NCI-H345 (cell line): ENCODE data around the gene FOSL1.

Experiments
- DNase-seq: peaks from one replicate; lab custom pipeline; 2025; lab: John Stamatoyannopoulos, UW

The FOSL1 gene

GRCh38 chr11:65900125-65900898 is at the start of gene FOSL1:
FOSL1 (minus strand) TSS chr11:65900388; CDS start chr11:65900339, 49 bp downstream.
- peak; percentile 82 for DNase-seq

- no peak for DNase-seq
These were observed 47.5 kb upstream of the FOSL1 start for GRCh38 chr11:65947603-65948125.

- no peak for DNase-seq
These were observed 46.9 kb upstream of the FOSL1 start for GRCh38 chr11:65947133-65947532.

GRCh38 chr11:65946655-65947054 is 46.5 kb upstream of the FOSL1 start:
- DNase-seq: no peak

- no peak for DNase-seq
These were observed 45.9 kb upstream of the FOSL1 start for GRCh38 chr11:65945941-65946558.

GRCh38 chr11:65945430-65945911 is 45.3 kb upstream of the FOSL1 start, which contains the start of gene TSGA10IP:
TSGA10IP (plus strand) TSS chr11:65945480; CDS start chr11:65945676, 196 bp downstream.
- no peak for DNase-seq

GRCh38 chr11:65944767-65945166 is 44.6 kb upstream of the FOSL1 start:
- no peak for DNase-seq

- no peak for DNase-seq
These were observed 44.0 kb upstream of the FOSL1 start for GRCh38 chr11:65944191-65944590.

- DNase-seq: no peak
These were observed 42.3 kb upstream of the FOSL1 start for GRCh38 chr11:65942531-65942930.

GRCh38 chr11:65941720-65942310 is 41.6 kb upstream of the FOSL1 start:
- no peak for DNase-seq

- no peak for DNase-seq
These were observed 37.6 kb upstream of the FOSL1 start for GRCh38 chr11:65937766-65938165.

GRCh38 chr11:65934014-65934413 is 33.8 kb upstream of the FOSL1 start:
- no peak for DNase-seq

GRCh38 chr11:65932558-65932919 is 32.4 kb upstream of the FOSL1 start:
- DNase-seq: peak; percentile 44

GRCh38 chr11:65931773-65932557 is 31.8 kb upstream of the FOSL1 start:
- no peak for DNase-seq

- DNase-seq: no peak
These were observed 28.5 kb upstream of the FOSL1 start for GRCh38 chr11:65928667-65929066.

GRCh38 chr11:65927904-65928397 is 27.8 kb upstream of the FOSL1 start:
- DNase-seq: no peak

GRCh38 chr11:65925397-65925796 is 25.2 kb upstream of the FOSL1 start:
- DNase-seq: no peak

- no peak for DNase-seq
These were observed 22.4 kb upstream of the FOSL1 start for GRCh38 chr11:65922565-65922964.

GRCh38 chr11:65921876-65922275 is 21.7 kb upstream of the FOSL1 start:
- no peak for DNase-seq

- DNase-seq: no peak
These were observed 20.9 kb upstream of the FOSL1 start for GRCh38 chr11:65921033-65921555.

GRCh38 chr11:65920372-65920802 is 20.2 kb upstream of the FOSL1 start:
- no peak for DNase-seq
